HepG2 (cell line): ENCODE measurements around the gene TP53I3. TPM values are rescaled to one million over a fixed set of nuclear protein-coding genes. Genes with fewer than 3 reads are reported as not detected.

Experiments
- AGO2 ChIP-seq: fragments of 200-400 bp; formaldehyde crosslinking; optimal IDR thresholded peaks from 2 replicates; pipeline ENCODE3; 2017; ENCODE audit warnings: mild to moderate bottlenecking, low read depth, low read length, moderate library complexity
- HMGA1 ChIP-seq: sonication (generic); formaldehyde crosslinking; conservative IDR thresholded peaks from 2 replicates; pipeline ENCODE4 v1.4.0; 2020; ENCODE audit warnings: missing genetic modification reagents
- JUN ChIP-seq: sonication (generic); formaldehyde crosslinking; IDR thresholded peaks from 2 replicates; pipeline ENCODE4 v1.4.0; 2020; ENCODE audit warnings: mild to moderate bottlenecking, missing genetic modification reagents
- KAT2B ChIP-seq: fragments of 150-350 bp; IDR thresholded peaks from 2 replicates; pipeline ENCODE4 v1.6.1; 2014; ENCODE audit warnings: low read depth, low read length, borderline replicate concordance
- KDM3A ChIP-seq: IDR thresholded peaks from 2 replicates; pipeline ENCODE4 v1.6.1; 2018; ENCODE audit warnings: low read depth, missing compliant biosample characterization
- MBD4 ChIP-seq: IDR thresholded peaks from 2 replicates; pipeline ENCODE4 v1.6.1; 2012; ENCODE audit warnings: low read length, inconsistent platforms, borderline replicate concordance
- MTF2 ChIP-seq: sonication (generic); formaldehyde crosslinking; IDR thresholded peaks from 2 replicates; pipeline ENCODE4 v1.5.0; 2020; ENCODE audit warnings: missing genetic modification reagents, borderline replicate concordance
- ONECUT2 ChIP-seq: sonication (generic); formaldehyde crosslinking; IDR thresholded peaks from 2 replicates; pipeline ENCODE4 v1.4.0; 2020; ENCODE audit warnings: missing genetic modification reagents
- POLR2A ChIP-seq, 2 experiments: IDR thresholded peaks; 2 replicates each; pipeline ENCODE4 v1.6.1; 2011; ENCODE audit warnings: low read depth in 2 of 2, low read length in 2 of 2, mild to moderate bottlenecking in 1 of 2, moderate library complexity in 1 of 2; ENCODE audit not compliant: insufficient read depth in 1 of 2
- RXRB ChIP-seq: IDR thresholded peaks from 2 replicates; pipeline ENCODE4 v1.6.1; 2016; ENCODE audit warnings: borderline replicate concordance, missing genetic modification reagents, missing compliant biosample characterization
- ZNF232 ChIP-seq: sonication (generic); formaldehyde crosslinking; IDR thresholded peaks from 2 replicates; pipeline ENCODE4 v1.4.0; 2020; ENCODE audit warnings: missing genetic modification reagents, borderline replicate concordance
- ZNF674 ChIP-seq: sonication (generic); formaldehyde crosslinking; IDR thresholded peaks from 2 replicates; pipeline ENCODE4 v1.5.0; 2020; ENCODE audit warnings: low read depth, mild to moderate bottlenecking, missing genetic modification reagents
- polyA plus RNA-seq, 8 experiments: library from polyadenylated mRNA; depleted of rRNA in 3 of 8; stranded (reverse) in 7 of 8; unstranded in 1 of 8; fragments of >200 nt; fragmentation: Illumina TruSeq in 4 of 8; extraction: Trizol in 4 of 8; gene quantifications; 2 replicates each; pipeline versions ENCODE4 v1.2.1 to v1.2.3, GENCODE V29; 2011 to 2016; ENCODE audit warnings: low read depth in 4 of 8, missing spikeins in 1 of 8, mixed read lengths in 1 of 8; ENCODE audit not compliant: insufficient read depth in 1 of 8
- total RNA-seq, 5 experiments: library from RNA; depleted of rRNA; stranded (reverse); fragments of >200 nt; fragmentation: Illumina TruSeq; extraction: Trizol; gene quantifications; 2 replicates each; pipeline ENCODE4 v1.2.3, GENCODE V29; 2016; ENCODE audit warnings: low read depth in 1 of 5
- TF ChIP-seq, protein P1 (sequence below): sonication (generic); formaldehyde crosslinking; IDR thresholded peaks from 2 replicates; pipeline ENCODE4 v1.5.1; 2020; ENCODE audit warnings: missing genetic modification reagents, mild to moderate bottlenecking, borderline replicate concordance
- TF ChIP-seq, protein P2 (sequence below): sonication (generic); formaldehyde crosslinking; IDR thresholded peaks from 2 replicates; pipeline ENCODE4 v1.8.1; 2023; ENCODE audit warnings: mild to moderate bottlenecking, missing genetic modification reagents
- TF ChIP-seq, protein P3 (sequence below): sonication (generic); formaldehyde crosslinking; IDR thresholded peaks from 2 replicates; pipeline ENCODE4 v1.8.1; 2023; ENCODE audit warnings: mild to moderate bottlenecking, missing genetic modification reagents
- TF ChIP-seq, protein P4 (sequence below): sonication (generic); formaldehyde crosslinking; IDR thresholded peaks from 2 replicates; pipeline ENCODE4 v1.4.0; 2020; ENCODE audit warnings: missing genetic modification reagents
- TF ChIP-seq, protein P5 (sequence below): sonication (generic); formaldehyde crosslinking; IDR thresholded peaks from 2 replicates; pipeline ENCODE4 v1.8.0; 2022; ENCODE audit warnings: missing genetic modification reagents, mild to moderate bottlenecking, moderate library complexity, borderline replicate concordance
- TF ChIP-seq, protein P6 (sequence below): sonication (generic); formaldehyde crosslinking; IDR thresholded peaks from 2 replicates; pipeline ENCODE4 v1.4.0; 2020; ENCODE audit warnings: missing genetic modification reagents

The TP53I3 gene
- total and polyA plus RNA-seq, 2 of the 13 experiments (the other 11 are each of a cell fraction or from before 2014, with no cell fraction given) = 25.0 to 44.1 TPM

DNA sequence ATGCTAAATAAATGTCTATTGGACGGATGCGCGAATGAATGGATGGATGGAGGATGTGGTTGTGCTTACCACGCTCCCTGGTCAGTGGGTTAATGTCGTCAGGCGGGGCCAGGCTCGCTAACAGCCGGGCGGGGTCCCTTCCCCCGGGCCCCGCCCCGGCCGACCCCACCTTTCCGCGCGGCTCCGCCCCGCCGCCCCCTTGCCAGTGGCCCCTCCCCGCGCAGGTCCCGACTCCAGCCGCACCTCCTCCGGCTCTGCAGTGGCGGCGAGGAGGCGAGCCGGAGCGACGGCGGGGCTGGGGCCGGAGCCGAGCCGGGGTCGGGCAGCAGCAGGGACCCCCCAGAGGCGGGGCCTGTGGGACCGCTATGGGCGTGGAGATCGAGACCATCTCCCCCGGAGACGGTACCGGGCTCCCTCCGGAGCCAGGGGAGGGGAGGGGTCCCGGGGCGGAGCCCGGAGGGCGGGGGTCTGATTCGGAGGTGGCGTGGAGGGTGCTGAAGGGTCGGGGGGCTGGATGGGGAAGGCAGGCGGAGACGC lies 35.1 kb downstream of the TP53I3 start, which contains the start of gene FKBP1B (continued):
- TF ChIP-seq HMGA1 = no peak
- TF ChIP-seq, protein P1, sequence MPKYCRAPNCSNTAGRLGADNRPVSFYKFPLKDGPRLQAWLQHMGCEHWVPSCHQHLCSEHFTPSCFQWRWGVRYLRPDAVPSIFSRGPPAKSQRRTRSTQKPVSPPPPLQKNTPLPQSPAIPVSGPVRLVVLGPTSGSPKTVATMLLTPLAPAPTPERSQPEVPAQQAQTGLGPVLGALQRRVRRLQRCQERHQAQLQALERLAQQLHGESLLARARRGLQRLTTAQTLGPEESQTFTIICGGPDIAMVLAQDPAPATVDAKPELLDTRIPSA = no peak
- TF ChIP-seq MBD4 = no peak
- no peak; the same call in 1 of the 2 replicates for TF ChIP-seq RXRB (CRISPR knock-in tag)
- TF ChIP-seq, protein P2, sequence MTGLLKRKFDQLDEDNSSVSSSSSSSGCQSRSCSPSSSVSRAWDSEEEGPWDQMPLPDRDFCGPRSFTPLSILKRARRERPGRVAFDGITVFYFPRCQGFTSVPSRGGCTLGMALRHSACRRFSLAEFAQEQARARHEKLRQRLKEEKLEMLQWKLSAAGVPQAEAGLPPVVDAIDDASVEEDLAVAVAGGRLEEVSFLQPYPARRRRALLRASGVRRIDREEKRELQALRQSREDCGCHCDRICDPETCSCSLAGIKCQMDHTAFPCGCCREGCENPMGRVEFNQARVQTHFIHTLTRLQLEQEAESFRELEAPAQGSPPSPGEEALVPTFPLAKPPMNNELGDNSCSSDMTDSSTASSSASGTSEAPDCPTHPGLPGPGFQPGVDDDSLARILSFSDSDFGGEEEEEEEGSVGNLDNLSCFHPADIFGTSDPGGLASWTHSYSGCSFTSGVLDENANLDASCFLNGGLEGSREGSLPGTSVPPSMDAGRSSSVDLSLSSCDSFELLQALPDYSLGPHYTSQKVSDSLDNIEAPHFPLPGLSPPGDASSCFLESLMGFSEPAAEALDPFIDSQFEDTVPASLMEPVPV = no peak
- no peak for TF ChIP-seq JUN (CRISPR knock-in tag)
- no peak for TF ChIP-seq KDM3A (CRISPR knock-in tag)
- no peak for TF ChIP-seq KAT2B
- TF ChIP-seq, protein P3, sequence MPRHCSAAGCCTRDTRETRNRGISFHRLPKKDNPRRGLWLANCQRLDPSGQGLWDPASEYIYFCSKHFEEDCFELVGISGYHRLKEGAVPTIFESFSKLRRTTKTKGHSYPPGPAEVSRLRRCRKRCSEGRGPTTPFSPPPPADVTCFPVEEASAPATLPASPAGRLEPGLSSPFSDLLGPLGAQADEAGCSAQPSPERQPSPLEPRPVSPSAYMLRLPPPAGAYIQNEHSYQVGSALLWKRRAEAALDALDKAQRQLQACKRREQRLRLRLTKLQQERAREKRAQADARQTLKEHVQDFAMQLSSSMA (CRISPR knock-in tag) = no peak
- TF ChIP-seq, protein P4, sequence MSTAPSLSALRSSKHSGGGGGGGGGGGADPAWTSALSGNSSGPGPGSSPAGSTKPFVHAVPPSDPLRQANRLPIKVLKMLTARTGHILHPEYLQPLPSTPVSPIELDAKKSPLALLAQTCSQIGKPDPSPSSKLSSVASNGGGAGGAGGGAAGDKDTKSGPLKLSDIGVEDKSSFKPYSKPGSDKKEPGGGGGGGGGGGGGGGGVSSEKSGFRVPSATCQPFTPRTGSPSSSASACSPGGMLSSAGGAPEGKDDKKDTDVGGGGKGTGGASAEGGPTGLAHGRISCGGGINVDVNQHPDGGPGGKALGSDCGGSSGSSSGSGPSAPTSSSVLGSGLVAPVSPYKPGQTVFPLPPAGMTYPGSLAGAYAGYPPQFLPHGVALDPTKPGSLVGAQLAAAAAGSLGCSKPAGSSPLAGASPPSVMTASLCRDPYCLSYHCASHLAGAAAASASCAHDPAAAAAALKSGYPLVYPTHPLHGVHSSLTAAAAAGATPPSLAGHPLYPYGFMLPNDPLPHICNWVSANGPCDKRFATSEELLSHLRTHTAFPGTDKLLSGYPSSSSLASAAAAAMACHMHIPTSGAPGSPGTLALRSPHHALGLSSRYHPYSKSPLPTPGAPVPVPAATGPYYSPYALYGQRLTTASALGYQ (CRISPR knock-in tag) = no peak
- TF ChIP-seq, protein P5, sequence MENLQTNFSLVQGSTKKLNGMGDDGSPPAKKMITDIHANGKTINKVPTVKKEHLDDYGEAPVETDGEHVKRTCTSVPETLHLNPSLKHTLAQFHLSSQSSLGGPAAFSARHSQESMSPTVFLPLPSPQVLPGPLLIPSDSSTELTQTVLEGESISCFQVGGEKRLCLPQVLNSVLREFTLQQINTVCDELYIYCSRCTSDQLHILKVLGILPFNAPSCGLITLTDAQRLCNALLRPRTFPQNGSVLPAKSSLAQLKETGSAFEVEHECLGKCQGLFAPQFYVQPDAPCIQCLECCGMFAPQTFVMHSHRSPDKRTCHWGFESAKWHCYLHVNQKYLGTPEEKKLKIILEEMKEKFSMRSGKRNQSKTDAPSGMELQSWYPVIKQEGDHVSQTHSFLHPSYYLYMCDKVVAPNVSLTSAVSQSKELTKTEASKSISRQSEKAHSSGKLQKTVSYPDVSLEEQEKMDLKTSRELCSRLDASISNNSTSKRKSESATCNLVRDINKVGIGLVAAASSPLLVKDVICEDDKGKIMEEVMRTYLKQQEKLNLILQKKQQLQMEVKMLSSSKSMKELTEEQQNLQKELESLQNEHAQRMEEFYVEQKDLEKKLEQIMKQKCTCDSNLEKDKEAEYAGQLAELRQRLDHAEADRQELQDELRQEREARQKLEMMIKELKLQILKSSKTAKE = no peak
- TF ChIP-seq AGO2 = no peak
- TF ChIP-seq ZNF674 = no peak
- TF ChIP-seq MTF2 (CRISPR knock-in tag) = no peak
- TF ChIP-seq ZNF232 (CRISPR knock-in tag) = no peak
- no peak for TF ChIP-seq ONECUT2 (CRISPR knock-in tag)
- TF ChIP-seq, protein P6, sequence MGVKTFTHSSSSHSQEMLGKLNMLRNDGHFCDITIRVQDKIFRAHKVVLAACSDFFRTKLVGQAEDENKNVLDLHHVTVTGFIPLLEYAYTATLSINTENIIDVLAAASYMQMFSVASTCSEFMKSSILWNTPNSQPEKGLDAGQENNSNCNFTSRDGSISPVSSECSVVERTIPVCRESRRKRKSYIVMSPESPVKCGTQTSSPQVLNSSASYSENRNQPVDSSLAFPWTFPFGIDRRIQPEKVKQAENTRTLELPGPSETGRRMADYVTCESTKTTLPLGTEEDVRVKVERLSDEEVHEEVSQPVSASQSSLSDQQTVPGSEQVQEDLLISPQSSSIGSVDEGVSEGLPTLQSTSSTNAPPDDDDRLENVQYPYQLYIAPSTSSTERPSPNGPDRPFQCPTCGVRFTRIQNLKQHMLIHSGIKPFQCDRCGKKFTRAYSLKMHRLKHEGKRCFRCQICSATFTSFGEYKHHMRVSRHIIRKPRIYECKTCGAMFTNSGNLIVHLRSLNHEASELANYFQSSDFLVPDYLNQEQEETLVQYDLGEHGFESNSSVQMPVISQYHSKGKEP = no peak
- TF ChIP-seq POLR2A (IDR thresholded peaks at IDR 0.05; ENCODE audit: insufficient read depth in 1 of 2, low read depth in 2 of 2, low read length in 2 of 2) = peak; percentile 71 to 89
